Mucosa of rectum (tissue), 2 donors: ENCODE results near the gene KANSL2.
"Not testable (repeated sequence)": the region's sequence is repeated elsewhere in the genome, so short reads cannot be mapped to it uniquely, and the experiment has no call there.

Source experiments
- H3K27ac ChIP-seq, 2 donors: one replicate each; pipeline ENCODE4 v1.7.0; 2013; ENCODE audit warnings: inconsistent platforms in 2 of 2, low read depth in 2 of 2, low read length in 2 of 2
- H3K27me3 ChIP-seq, 2 donors: one replicate each; pipeline ENCODE4 v1.7.0; 2013; ENCODE audit warnings: low read length in 2 of 2; ENCODE audit not compliant: control insufficient read depth in 2 of 2, insufficient read depth in 2 of 2
- H3K36me3 ChIP-seq, 2 donors: one replicate each; pipeline ENCODE4 v1.7.0; 2013; ENCODE audit warnings: low read length in 2 of 2; ENCODE audit not compliant: control insufficient read depth in 2 of 2, insufficient read depth in 2 of 2
- H3K4me1 ChIP-seq, 2 donors: one replicate each; pipeline ENCODE4 v1.7.0; 2013; ENCODE audit warnings: low read length in 2 of 2, mild to moderate bottlenecking in 1 of 2; ENCODE audit not compliant: control insufficient read depth in 2 of 2, insufficient read depth in 2 of 2
- H3K4me3 ChIP-seq, 2 donors: one replicate each; pipeline ENCODE4 v1.7.0; 2013; ENCODE audit warnings: low read length in 2 of 2
- H3K9ac ChIP-seq, 2 donors: one replicate each; pipeline ENCODE4 v1.7.0; 2013; ENCODE audit warnings: low read length in 2 of 2, low read depth in 1 of 2, mild to moderate bottlenecking in 1 of 2
- H3K9me3 ChIP-seq, 2 donors: one replicate each; pipeline ENCODE4 v1.7.0; 2013; ENCODE audit warnings: low read length in 2 of 2; ENCODE audit not compliant: control insufficient read depth in 2 of 2
- donor health status: healthy.
- donor health status: Normal muscosa, but diverticular disease.

Gene KANSL2

GRCh38 chr12:48681710-48682532 is at the start of gene KANSL2:
KANSL2 (minus strand) TSS chr12:48682238; CDS start chr12:48681632, 606 bp downstream.
- H3K9ac ChIP-seq: peak within 1 kb of the TSS; percentile 94
- H3K4me3 ChIP-seq: peak within 1 kb of the TSS; percentile 92 to 95
- no peaks in the 10 kb centered on the region for H3K9me3 ChIP-seq
- H3K36me3 ChIP-seq: peaks cover 20 to 24% of the 10 kb centered on the region in 2 donors
- no peaks in the 10 kb centered on the region for H3K27me3 ChIP-seq
- H3K4me1 ChIP-seq: peaks cover 12 to 21% of the 10 kb centered on the region in 2 donors
- peak within 1 kb of the TSS; percentile 92 to 95 for H3K27ac ChIP-seq

- Histone ChIP-seq H3K4me3 (no peak overlapping the region), H3K36me3 (no peaks in the 10 kb centered on the region), H3K27me3 (no peaks in the 10 kb centered on the region), H3K4me1 (no peaks in the 10 kb centered on the region), H3K9ac (no peak overlapping the region), H3K27ac (no peak overlapping the region), H3K9me3 (no peaks in the 10 kb centered on the region)
Measured at GRCh38 chr12:48728807-48729206, 46.8 kb upstream of the KANSL2 start.

GRCh38 chr12:48720737-48721136 is 38.7 kb upstream of the KANSL2 start:
- not testable (repeated sequence) for H3K9ac ChIP-seq, H3K27me3 ChIP-seq, H3K36me3 ChIP-seq, H3K4me1 ChIP-seq, H3K27ac ChIP-seq, H3K9me3 ChIP-seq, H3K4me3 ChIP-seq

- not testable (repeated sequence) for H3K27me3 ChIP-seq, H3K9me3 ChIP-seq, H3K4me3 ChIP-seq, H3K36me3 ChIP-seq, H3K9ac ChIP-seq, H3K27ac ChIP-seq
- peaks cover 6 to 14% of the 10 kb centered on the region in 2 donors for H3K4me1 ChIP-seq
Measured at GRCh38 chr12:48720171-48720570, 38.1 kb upstream of the KANSL2 start.

- not testable (repeated sequence) for H3K9me3 ChIP-seq, H3K4me3 ChIP-seq, H3K27ac ChIP-seq, H3K27me3 ChIP-seq, H3K9ac ChIP-seq, H3K36me3 ChIP-seq
- H3K4me1 ChIP-seq: peaks cover 14 to 19% of the 10 kb centered on the region in 2 donors
Measured at GRCh38 chr12:48719002-48719401, 37.0 kb upstream of the KANSL2 start.

GRCh38 chr12:48717252-48717695 is 35.2 kb upstream of the KANSL2 start:
- peak overlapping the region; percentile 65 to 92 for H3K9ac ChIP-seq
- H3K27me3 ChIP-seq: no peaks in the 10 kb centered on the region
- peak overlapping the region; percentile 73 to 100 for H3K4me3 ChIP-seq
- H3K4me1 ChIP-seq: peaks cover 14 to 19% of the 10 kb centered on the region in 2 donors
- peak overlapping the region; percentile 85 to 98 for H3K27ac ChIP-seq
- peaks cover 8 to 17% of the 10 kb centered on the region in 2 donors for H3K36me3 ChIP-seq
- no peaks in the 10 kb centered on the region for H3K9me3 ChIP-seq

- no peaks in the 10 kb centered on the region for H3K9me3 ChIP-seq
- peaks cover 14 to 19% of the 10 kb centered on the region in 2 donors for H3K4me1 ChIP-seq
Measured at GRCh38 chr12:48716493-48717251, 34.6 kb upstream of the KANSL2 start, which contains the start of gene CCNT1. CCNT1 (minus strand) TSS chr12:48716707; CDS start chr12:48716675, 32 bp downstream.

GRCh38 chr12:48716168-48716492 is 34.1 kb upstream of the KANSL2 start:
- peaks cover 14 to 19% of the 10 kb centered on the region in 2 donors for H3K4me1 ChIP-seq
- no peaks in the 10 kb centered on the region for H3K9me3 ChIP-seq
- peaks cover 16 to 22% of the 10 kb centered on the region in 2 donors for H3K36me3 ChIP-seq
- H3K9ac ChIP-seq: peak overlapping the region; percentile 92 to 100
- peak overlapping the region; percentile 92 to 100 for H3K4me3 ChIP-seq
- no peaks in the 10 kb centered on the region for H3K27me3 ChIP-seq
- peak overlapping the region; percentile 85 to 98 for H3K27ac ChIP-seq

More at GRCh38 chr12:48716493-48717251, 34.6 kb upstream of the KANSL2 start, which contains the start of gene CCNT1:
- peaks cover 13 to 22% of the 10 kb centered on the region in 2 donors for H3K36me3 ChIP-seq
- H3K27me3 ChIP-seq: no peaks in the 10 kb centered on the region
- H3K9ac ChIP-seq: peak within 1 kb of the TSS; percentile 92 to 100
- H3K27ac ChIP-seq: peak within 1 kb of the TSS; percentile 85 to 98
- H3K4me3 ChIP-seq: peak within 1 kb of the TSS; percentile 92 to 100

GRCh38 chr12:48712209-48712608 is 30.2 kb upstream of the KANSL2 start:
- H3K36me3 ChIP-seq: peaks cover 16 to 26% of the 10 kb centered on the region in 2 donors
- H3K9me3 ChIP-seq: no peaks in the 10 kb centered on the region

GRCh38 chr12:48698822-48699221 is 16.8 kb upstream of the KANSL2 start:
- H3K9ac ChIP-seq, H3K27ac ChIP-seq, H3K27me3 ChIP-seq, H3K4me3 ChIP-seq, H3K4me1 ChIP-seq, H3K9me3 ChIP-seq: not testable (repeated sequence)
- H3K36me3 ChIP-seq: peaks cover 42 to 51% of the 10 kb centered on the region in 2 donors

More at GRCh38 chr12:48712209-48712608, 30.2 kb upstream of the KANSL2 start:
- Histone ChIP-seq H3K4me1 (peaks cover 14 to 15% of the 10 kb centered on the region in 2 donors), H3K4me3 (no peak overlapping the region), H3K27me3 (no peaks in the 10 kb centered on the region), H3K9ac (no peak overlapping the region), H3K27ac (no peak overlapping the region)
